GM12864 (cell line): ENCODE data around the gene UGCG.
"Not testable (repeated sequence)": the region's sequence is repeated elsewhere in the genome, so short reads cannot be mapped to it uniquely, and the experiment has no call there.

Experiments used
- DNase-seq: peaks from one replicate; pipeline ENCODE4 v3.0.0-alpha.2; 2011; ENCODE audit warnings: low read depth
- H3K4me3 ChIP-seq: 2 replicates; pipeline ENCODE4 v1.5.1; 2011; ENCODE audit warnings: mild to moderate bottlenecking, low read depth, low read length, control low read depth
- CTCF ChIP-seq: IDR thresholded peaks from 2 replicates; pipeline ENCODE4 v1.5.1; 2011; ENCODE audit warnings: low read depth, mild to moderate bottlenecking, moderate library complexity, low read length, control low read depth, inconsistent platforms; ENCODE audit errors: missing control alignments

UGCG gene

GRCh38 chr9:111938427-111938800 is 41.8 kb downstream of the UGCG start:
- H3K4me3 ChIP-seq: no peak overlapping the region
- DNase-seq: no peak
- TF ChIP-seq CTCF: no peak

- DNase-seq: no peak
- no peak for TF ChIP-seq CTCF
- H3K4me3 ChIP-seq: no peak overlapping the region
Measured at GRCh38 chr9:111939322-111939721, 42.7 kb downstream of the UGCG start.

- no peak for TF ChIP-seq CTCF
- H3K4me3 ChIP-seq: no peak overlapping the region
- no peak for DNase-seq
Measured at GRCh38 chr9:111940697-111941096, 44.1 kb downstream of the UGCG start.

- no peak for DNase-seq
- no peak overlapping the region for H3K4me3 ChIP-seq
- no peak for TF ChIP-seq CTCF
Measured at GRCh38 chr9:111943200-111943599, 46.6 kb downstream of the UGCG start.

- TF ChIP-seq CTCF: no peak
- no peak overlapping the region for H3K4me3 ChIP-seq
- DNase-seq: no peak
Measured at GRCh38 chr9:111943746-111944145, 47.1 kb downstream of the UGCG start.

- no peak for DNase-seq
- no peak overlapping the region for H3K4me3 ChIP-seq
- no peak for TF ChIP-seq CTCF
Measured at GRCh38 chr9:111944241-111944866, 47.7 kb downstream of the UGCG start.

GRCh38 chr9:111945216-111945615 is 48.6 kb downstream of the UGCG start:
- H3K4me3 ChIP-seq: no peak overlapping the region
- no peak for TF ChIP-seq CTCF
- DNase-seq: peak; percentile 63

GRCh38 chr9:111948109-111948508 is 51.5 kb downstream of the UGCG start:
- not testable (repeated sequence) for H3K4me3 ChIP-seq, DNase-seq
